HEK293 (cell line): ENCODE measurements around the gene ZGPAT.

ENCODE experiments used
- CTCF ChIA-PET: fragments of 350-600 bp; formaldehyde crosslinking; extraction: SDS; loops from one replicate; lab custom pipeline; 2021; ENCODE audit warnings: antibody characterized with exemption; lab: Yijun Ruan, JAX
- POLR2A ChIA-PET: fragments of 300-600 bp; formaldehyde crosslinking; extraction: SDS; loops from one replicate; lab custom pipeline; 2020; ENCODE audit warnings: antibody characterized with exemption, inconsistent platforms; lab: Yijun Ruan, JAX
- H3K27ac ChIP-seq: fragments of 200-500 bp; sonication (Bioruptor generic); 2 replicates; pipeline ENCODE4 v1.5.1; 2014; ENCODE audit warnings: low read depth, low read length, control low read depth, inconsistent platforms; ENCODE audit errors: extremely low read depth
- H3K36me3 ChIP-seq, 2 experiments: fragments of 200-500 bp in 1 of 2; sonication (Bioruptor generic) in 1 of 2; 1 replicate in 1 of 2; 2 replicates in 1 of 2; pipeline ENCODE4 v1.5.1; 2014 to 2017; ENCODE audit warnings: inconsistent platforms in 2 of 2, low read length in 2 of 2; ENCODE audit not compliant: control insufficient read depth in 2 of 2, insufficient read depth in 1 of 2
- H3K4me1 ChIP-seq: fragments of 200-500 bp; sonication (Bioruptor generic); 2 replicates; pipeline ENCODE4 v1.5.1; 2014; ENCODE audit warnings: mild to moderate bottlenecking, low read length, inconsistent platforms; ENCODE audit not compliant: control insufficient read depth, insufficient read depth
- H3K4me3 ChIP-seq: 2 replicates; pipeline ENCODE4 v1.5.1; 2011; ENCODE audit warnings: low read depth, mild to moderate bottlenecking, control low read depth, low read length, moderate library complexity
- H3K9me3 ChIP-seq: fragments of 200-500 bp; sonication (Bioruptor generic); 2 replicates; pipeline ENCODE4 v1.5.1; 2014; ENCODE audit warnings: low read depth, low read length, inconsistent platforms; ENCODE audit not compliant: control insufficient read depth, insufficient read depth
- EGR2 ChIP-seq: fragments of 450-650 bp; formaldehyde crosslinking; IDR thresholded peaks from 2 replicates; pipeline ENCODE4 v1.5.1; 2016; ENCODE audit warnings: low read depth, missing biosample characterization, missing genetic modification characterization
- HOXD13 ChIP-seq: sonication (generic); formaldehyde crosslinking; IDR thresholded peaks from 2 replicates; pipeline ENCODE4 v1.8.0; 2022; ENCODE audit warnings: missing genetic modification reagents, borderline replicate concordance
- KLF7 ChIP-seq: fragments of 450-650 bp; formaldehyde crosslinking; IDR thresholded peaks from 2 replicates; pipeline ENCODE4 v1.5.1; 2016; ENCODE audit warnings: missing biosample characterization, missing genetic modification characterization, borderline replicate concordance
- KLF8 ChIP-seq: fragments of 450-650 bp; formaldehyde crosslinking; IDR thresholded peaks from 2 replicates; pipeline ENCODE4 v1.5.1; 2016; ENCODE audit warnings: missing biosample characterization, missing genetic modification characterization
- OSR2 ChIP-seq: fragments of 450-650 bp; formaldehyde crosslinking; IDR thresholded peaks from 2 replicates; pipeline ENCODE4 v1.5.1; 2016; ENCODE audit warnings: missing biosample characterization, missing genetic modification characterization
- SCRT1 ChIP-seq: fragments of 450-650 bp; formaldehyde crosslinking; IDR thresholded peaks from 2 replicates; pipeline ENCODE4 v1.5.1; 2016; ENCODE audit warnings: missing biosample characterization, missing genetic modification characterization, borderline replicate concordance
- SCRT2 ChIP-seq: fragments of 450-650 bp; formaldehyde crosslinking; IDR thresholded peaks from 2 replicates; pipeline ENCODE4 v1.5.1; 2016; ENCODE audit warnings: missing biosample characterization, missing genetic modification characterization
- TCF7L2 ChIP-seq: IDR thresholded peaks from 2 replicates; pipeline ENCODE4 v1.6.1; 2011; ENCODE audit warnings: low read depth, mild to moderate bottlenecking, inconsistent platforms, low read length, moderate library complexity, borderline replicate concordance
- TRIM28 ChIP-seq: IDR thresholded peaks from 2 replicates; pipeline ENCODE4 v1.6.1; 2011; ENCODE audit warnings: low read length, control low read depth, borderline replicate concordance
- ZBTB21 ChIP-seq: fragments of 450-650 bp; formaldehyde crosslinking; IDR thresholded peaks from 2 replicates; pipeline ENCODE4 v1.5.1; 2017; ENCODE audit warnings: missing biosample characterization, missing genetic modification characterization
- ZNF138 ChIP-seq: fragments of 450-650 bp; formaldehyde crosslinking; IDR thresholded peaks from 2 replicates; pipeline ENCODE4 v1.5.1; 2016; ENCODE audit warnings: missing biosample characterization, missing genetic modification characterization, borderline replicate concordance
- ZNF324 ChIP-seq: fragments of 450-650 bp; formaldehyde crosslinking; IDR thresholded peaks from 2 replicates; pipeline ENCODE4 v1.5.1; 2016; ENCODE audit warnings: missing biosample characterization, missing genetic modification characterization
- ZNF501 ChIP-seq: fragments of 450-650 bp; formaldehyde crosslinking; IDR thresholded peaks from 2 replicates; pipeline ENCODE4 v1.5.1; 2016; ENCODE audit warnings: missing biosample characterization, missing genetic modification characterization
- ZNF514 ChIP-seq: fragments of 450-650 bp; formaldehyde crosslinking; IDR thresholded peaks from 2 replicates; pipeline ENCODE4 v1.5.1; 2016; ENCODE audit warnings: missing biosample characterization, missing genetic modification characterization
- ZNF560 ChIP-seq: fragments of 450-650 bp; formaldehyde crosslinking; IDR thresholded peaks from 2 replicates; pipeline ENCODE4 v1.5.1; 2017; ENCODE audit warnings: missing biosample characterization, missing genetic modification characterization, borderline replicate concordance
- ZNF610 ChIP-seq: fragments of 450-650 bp; formaldehyde crosslinking; IDR thresholded peaks from 2 replicates; pipeline ENCODE4 v1.5.1; 2016; ENCODE audit warnings: missing biosample characterization, missing genetic modification characterization, borderline replicate concordance
- ZNF664 ChIP-seq: fragments of 450-650 bp; formaldehyde crosslinking; IDR thresholded peaks from 2 replicates; pipeline ENCODE4 v1.5.1; 2016; ENCODE audit warnings: missing biosample characterization, missing genetic modification characterization
- ZNF677 ChIP-seq: fragments of 450-650 bp; IDR thresholded peaks from 2 replicates; pipeline ENCODE4 v1.5.0; 2018; ENCODE audit warnings: missing biosample characterization, mild to moderate bottlenecking, missing genetic modification characterization, moderate library complexity
- ZNF747 ChIP-seq: fragments of 450-650 bp; formaldehyde crosslinking; IDR thresholded peaks from 2 replicates; pipeline ENCODE4 v1.5.1; 2016; ENCODE audit warnings: missing biosample characterization, missing genetic modification characterization
- ZNF768 ChIP-seq: fragments of 450-650 bp; formaldehyde crosslinking; IDR thresholded peaks from 2 replicates; pipeline ENCODE4 v1.5.1; 2018; ENCODE audit warnings: missing biosample characterization, mild to moderate bottlenecking, missing genetic modification characterization
- TF ChIP-seq, protein P1 (sequence below): fragments of 450-650 bp; formaldehyde crosslinking; IDR thresholded peaks from 2 replicates; pipeline ENCODE4 v1.5.1; 2016; ENCODE audit warnings: missing biosample characterization, missing genetic modification characterization
- TF ChIP-seq, protein P2 (sequence below): fragments of 450-650 bp; formaldehyde crosslinking; IDR thresholded peaks from 2 replicates; pipeline ENCODE4 v1.5.1; 2016; ENCODE audit warnings: missing biosample characterization, missing genetic modification characterization
- TF ChIP-seq, protein P3 (sequence below): fragments of 450-650 bp; formaldehyde crosslinking; IDR thresholded peaks from 2 replicates; pipeline ENCODE4 v1.5.1; 2016; ENCODE audit warnings: missing biosample characterization, missing genetic modification characterization
- TF ChIP-seq, protein P4 (sequence below): fragments of 450-650 bp; formaldehyde crosslinking; IDR thresholded peaks from 2 replicates; pipeline ENCODE4 v1.5.1; 2017; ENCODE audit warnings: missing biosample characterization, missing genetic modification characterization

Gene ZGPAT

DNA sequence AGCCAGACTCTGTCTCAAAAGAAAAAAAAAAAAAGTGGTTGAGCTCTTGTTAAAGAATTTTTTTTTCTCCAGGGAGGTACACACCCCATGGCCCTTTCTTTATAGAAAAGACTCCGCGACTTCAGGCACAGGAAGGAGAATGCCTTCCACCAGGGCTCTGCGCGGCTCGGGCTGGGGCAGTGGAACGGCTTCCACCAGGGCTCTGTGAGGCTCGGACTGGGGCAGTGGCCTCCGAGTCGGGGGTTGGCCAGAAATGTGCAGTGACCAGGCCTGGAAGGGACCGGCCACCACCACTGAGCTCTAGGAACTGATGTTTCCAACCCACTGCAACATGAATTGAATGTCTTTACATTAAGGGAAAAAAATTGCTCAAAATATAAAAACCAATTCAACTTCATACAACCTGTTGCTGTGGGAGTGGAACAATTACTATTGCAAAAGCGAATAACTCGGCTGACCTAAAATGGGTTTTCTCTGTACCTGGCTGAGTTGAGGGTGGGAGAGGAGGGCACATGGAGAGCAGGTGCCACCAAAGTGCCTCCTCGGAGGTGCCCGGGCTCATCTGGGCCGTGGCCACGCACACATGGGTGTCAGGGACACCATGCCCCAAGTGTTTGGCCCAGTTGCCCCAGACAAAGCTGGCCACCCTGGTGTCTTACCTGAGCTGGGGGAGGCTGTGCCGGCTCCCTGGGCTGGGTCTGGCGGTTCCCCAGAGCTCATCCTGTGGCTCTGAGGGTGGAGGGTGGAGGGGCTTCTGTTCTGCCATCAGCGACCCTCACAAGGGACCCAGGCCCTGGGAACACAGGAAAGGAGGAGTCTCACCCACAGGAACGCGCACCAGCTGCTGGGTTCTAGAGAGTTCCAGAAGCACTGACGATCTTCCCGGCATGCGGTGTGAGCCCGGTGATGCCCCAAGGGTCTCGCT is 61.0 kb downstream of the ZGPAT start:
- H3K9me3 ChIP-seq = no peaks in the 10 kb centered on the region
- H3K4me1 ChIP-seq = no peaks in the 10 kb centered on the region
- H3K36me3 ChIP-seq = peaks cover 0 to 5% of the 10 kb centered on the region in 2 experiments; a peak in 1 of 3 replicates
- ChIA-PET CTCF (interaction anchor here (1.2 to 1.4 kb wide), 2 partner anchors 9 to 17 kb away, joined by 4 to 7 read pairs; no protein-coding TSS in a partner anchor), POLR2A (interaction anchor here (0.6 kb wide), 1 partner anchor 66 kb away, joined by 3 read pairs; no protein-coding TSS in a partner anchor)
- no peak overlapping the region for H3K4me3 ChIP-seq
- TF ChIP-seq SCRT1 (tag by site-specific recombination) = 0 out of 2 replicates have a peak, but pooled peaks have one; percentile 55
- TF ChIP-seq EGR2 (tag by site-specific recombination) = no peak
- TF ChIP-seq ZNF514 (tag by site-specific recombination) = no peak
- no peak for TF ChIP-seq HOXD13 (CRISPR knock-in tag)
- no peak for TF ChIP-seq ZNF324 (tag by site-specific recombination)
- no peak for TF ChIP-seq ZNF677 (tag by site-specific recombination)
- TF ChIP-seq OSR2 (tag by site-specific recombination) = no peak
- TF ChIP-seq SCRT2 (tag by site-specific recombination) = peak; percentile 93
- no peak for TF ChIP-seq ZNF610
- no peak for TF ChIP-seq KLF7
- no peak for TF ChIP-seq ZNF768 (tag by site-specific recombination)
- TF ChIP-seq ZBTB21 (tag by site-specific recombination) = no peak
- no peak for TF ChIP-seq ZNF501 (tag by site-specific recombination)
- TF ChIP-seq, protein P1, sequence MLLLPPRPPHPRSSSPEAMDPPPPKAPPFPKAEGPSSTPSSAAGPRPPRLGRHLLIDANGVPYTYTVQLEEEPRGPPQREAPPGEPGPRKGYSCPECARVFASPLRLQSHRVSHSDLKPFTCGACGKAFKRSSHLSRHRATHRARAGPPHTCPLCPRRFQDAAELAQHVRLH = no peak
- H3K27ac ChIP-seq = no peak overlapping the region

DNA sequence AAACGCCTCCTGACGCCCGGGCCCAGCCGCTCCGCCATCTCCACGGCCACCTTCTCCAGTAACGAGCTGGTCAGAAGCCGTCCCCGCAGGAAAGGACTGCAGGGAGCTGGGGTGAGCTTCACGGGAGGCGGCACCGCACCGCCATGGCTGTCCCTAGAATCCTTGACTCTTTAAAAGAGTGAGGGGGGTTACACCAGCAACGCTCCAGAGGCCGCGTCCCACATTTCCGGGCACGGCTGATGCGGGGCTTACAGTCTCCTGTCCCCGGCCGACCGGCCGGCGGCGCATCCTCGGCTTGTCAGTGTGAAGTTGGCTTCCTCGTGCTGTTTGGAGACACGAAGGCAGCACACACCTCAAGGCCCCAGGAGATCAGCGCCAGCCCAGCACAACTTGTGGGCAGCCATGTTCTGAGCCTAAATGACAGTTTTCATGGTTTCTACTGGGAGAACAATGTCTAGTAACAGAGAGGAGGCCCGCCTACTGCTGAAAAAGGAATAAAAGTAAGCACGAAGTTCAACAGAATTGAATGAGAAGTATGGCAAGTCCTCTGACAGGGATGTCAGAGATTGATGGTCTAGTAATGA is 62.1 kb downstream of the ZGPAT start:
- no peak overlapping the region for H3K4me3 ChIP-seq
- TF ChIP-seq TCF7L2 (no peak), SCRT1 (tag by site-specific recombination) (no peak), ZNF664 (tag by site-specific recombination) (no peak), ZNF747 (no peak), TRIM28 (no peak), ZNF560 (no peak), KLF8 (tag by site-specific recombination) (no peak), ZNF138 (no peak)
- TF ChIP-seq, protein P2, sequence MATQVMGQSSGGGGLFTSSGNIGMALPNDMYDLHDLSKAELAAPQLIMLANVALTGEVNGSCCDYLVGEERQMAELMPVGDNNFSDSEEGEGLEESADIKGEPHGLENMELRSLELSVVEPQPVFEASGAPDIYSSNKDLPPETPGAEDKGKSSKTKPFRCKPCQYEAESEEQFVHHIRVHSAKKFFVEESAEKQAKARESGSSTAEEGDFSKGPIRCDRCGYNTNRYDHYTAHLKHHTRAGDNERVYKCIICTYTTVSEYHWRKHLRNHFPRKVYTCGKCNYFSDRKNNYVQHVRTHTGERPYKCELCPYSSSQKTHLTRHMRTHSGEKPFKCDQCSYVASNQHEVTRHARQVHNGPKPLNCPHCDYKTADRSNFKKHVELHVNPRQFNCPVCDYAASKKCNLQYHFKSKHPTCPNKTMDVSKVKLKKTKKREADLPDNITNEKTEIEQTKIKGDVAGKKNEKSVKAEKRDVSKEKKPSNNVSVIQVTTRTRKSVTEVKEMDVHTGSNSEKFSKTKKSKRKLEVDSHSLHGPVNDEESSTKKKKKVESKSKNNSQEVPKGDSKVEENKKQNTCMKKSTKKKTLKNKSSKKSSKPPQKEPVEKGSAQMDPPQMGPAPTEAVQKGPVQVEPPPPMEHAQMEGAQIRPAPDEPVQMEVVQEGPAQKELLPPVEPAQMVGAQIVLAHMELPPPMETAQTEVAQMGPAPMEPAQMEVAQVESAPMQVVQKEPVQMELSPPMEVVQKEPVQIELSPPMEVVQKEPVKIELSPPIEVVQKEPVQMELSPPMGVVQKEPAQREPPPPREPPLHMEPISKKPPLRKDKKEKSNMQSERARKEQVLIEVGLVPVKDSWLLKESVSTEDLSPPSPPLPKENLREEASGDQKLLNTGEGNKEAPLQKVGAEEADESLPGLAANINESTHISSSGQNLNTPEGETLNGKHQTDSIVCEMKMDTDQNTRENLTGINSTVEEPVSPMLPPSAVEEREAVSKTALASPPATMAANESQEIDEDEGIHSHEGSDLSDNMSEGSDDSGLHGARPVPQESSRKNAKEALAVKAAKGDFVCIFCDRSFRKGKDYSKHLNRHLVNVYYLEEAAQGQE (tag by site-specific recombination) = no peak
- TF ChIP-seq, protein P3, sequence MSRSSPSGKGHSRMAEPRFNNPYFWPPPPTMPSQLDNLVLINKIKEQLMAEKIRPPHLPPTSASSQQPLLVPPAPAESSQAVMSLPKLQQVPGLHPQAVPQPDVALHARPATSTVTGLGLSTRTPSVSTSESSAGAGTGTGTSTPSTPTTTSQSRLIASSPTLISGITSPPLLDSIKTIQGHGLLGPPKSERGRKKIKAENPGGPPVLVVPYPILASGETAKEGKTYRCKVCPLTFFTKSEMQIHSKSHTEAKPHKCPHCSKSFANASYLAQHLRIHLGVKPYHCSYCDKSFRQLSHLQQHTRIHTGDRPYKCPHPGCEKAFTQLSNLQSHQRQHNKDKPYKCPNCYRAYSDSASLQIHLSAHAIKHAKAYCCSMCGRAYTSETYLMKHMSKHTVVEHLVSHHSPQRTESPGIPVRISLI = no peak
- TF ChIP-seq, protein P4, sequence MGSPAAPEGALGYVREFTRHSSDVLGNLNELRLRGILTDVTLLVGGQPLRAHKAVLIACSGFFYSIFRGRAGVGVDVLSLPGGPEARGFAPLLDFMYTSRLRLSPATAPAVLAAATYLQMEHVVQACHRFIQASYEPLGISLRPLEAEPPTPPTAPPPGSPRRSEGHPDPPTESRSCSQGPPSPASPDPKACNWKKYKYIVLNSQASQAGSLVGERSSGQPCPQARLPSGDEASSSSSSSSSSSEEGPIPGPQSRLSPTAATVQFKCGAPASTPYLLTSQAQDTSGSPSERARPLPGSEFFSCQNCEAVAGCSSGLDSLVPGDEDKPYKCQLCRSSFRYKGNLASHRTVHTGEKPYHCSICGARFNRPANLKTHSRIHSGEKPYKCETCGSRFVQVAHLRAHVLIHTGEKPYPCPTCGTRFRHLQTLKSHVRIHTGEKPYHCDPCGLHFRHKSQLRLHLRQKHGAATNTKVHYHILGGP (tag by site-specific recombination) = no peak
- CTCF ChIA-PET = interaction anchor here (1.2 kb wide), 1 partner anchor 8 kb away, joined by 7 read pairs; no protein-coding TSS in a partner anchor
- H3K9me3 ChIP-seq = no peaks in the 10 kb centered on the region
- H3K36me3 ChIP-seq = peaks cover 0 to 5% of the 10 kb centered on the region in 2 experiments; a peak in 1 of 3 replicates
- H3K4me1 ChIP-seq = no peaks in the 10 kb centered on the region
- H3K27ac ChIP-seq = no peak overlapping the region
- POLR2A ChIA-PET = no interaction called here
